T1000 (cell line): ENCODE results near the gene UBAC1.
"Not testable (repeated sequence)": the region's sequence is repeated elsewhere in the genome, so short reads cannot be mapped to it uniquely, and the experiment has no call there.

Experiments
- DNase-seq: peaks from one replicate; lab custom pipeline; 2025; ENCODE audit warnings: mixed read lengths; lab: John Stamatoyannopoulos, UW

UBAC1 gene

DNA sequence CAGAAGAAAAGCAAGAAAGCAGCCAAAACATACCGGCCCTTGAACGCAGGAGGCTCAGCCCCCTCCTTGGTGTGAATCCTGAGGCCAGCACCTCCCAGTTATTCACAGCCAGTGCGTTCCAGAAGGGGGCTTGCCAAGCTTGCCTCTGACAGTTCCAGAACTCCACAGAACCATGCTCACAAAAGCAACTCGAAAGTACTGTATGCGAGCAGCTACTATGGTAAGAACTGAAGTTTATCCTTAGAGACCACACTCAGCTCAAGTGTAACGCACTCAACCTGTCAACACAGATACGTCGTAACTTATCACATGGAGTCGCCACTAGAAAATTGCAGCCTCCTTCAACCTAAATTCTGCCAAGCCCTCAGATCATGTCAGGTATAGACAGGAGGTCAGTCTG, 1.4 kb downstream of the UBAC1 start:
- no peak for DNase-seq

DNA sequence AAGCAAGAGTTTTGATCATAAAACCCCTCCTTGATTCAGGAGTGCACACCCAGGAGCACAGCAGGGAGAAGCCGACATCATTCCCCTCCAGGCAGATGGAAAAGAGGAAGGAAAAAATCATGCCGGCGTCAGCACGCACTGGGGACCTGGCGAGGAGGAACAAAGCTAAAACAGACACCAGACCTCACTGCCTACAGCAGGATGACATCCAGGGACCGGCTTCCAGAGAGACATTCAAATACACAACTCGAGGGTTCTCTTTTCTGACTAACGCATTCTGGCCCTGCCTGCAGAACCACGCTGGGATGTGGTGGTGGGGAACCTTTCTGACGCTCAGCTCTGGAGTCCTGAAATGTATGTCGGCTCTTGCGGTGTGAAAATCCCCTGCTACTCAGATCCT, 2.7 kb downstream of the UBAC1 start:
- no peak for DNase-seq

DNA sequence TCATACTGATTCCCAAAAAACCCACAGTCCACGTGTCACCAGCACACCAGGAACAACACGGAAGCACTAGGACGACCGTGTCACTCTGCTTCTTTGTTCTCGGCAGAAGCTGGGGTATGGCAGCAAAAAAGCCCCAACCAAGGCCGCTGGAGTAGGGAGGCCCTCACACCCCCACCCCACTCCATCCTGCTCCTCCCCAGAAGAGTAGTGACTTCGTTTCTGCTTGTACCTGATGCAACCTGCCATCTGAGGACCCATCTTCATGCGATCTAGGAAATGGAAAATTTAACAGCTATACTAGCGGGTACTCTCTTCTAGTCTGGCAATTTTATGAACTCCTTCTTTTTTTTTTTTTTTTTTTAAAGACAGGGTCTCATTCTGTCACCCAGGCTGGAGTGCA, 3.7 kb downstream of the UBAC1 start:
- DNase-seq: no peak

DNA sequence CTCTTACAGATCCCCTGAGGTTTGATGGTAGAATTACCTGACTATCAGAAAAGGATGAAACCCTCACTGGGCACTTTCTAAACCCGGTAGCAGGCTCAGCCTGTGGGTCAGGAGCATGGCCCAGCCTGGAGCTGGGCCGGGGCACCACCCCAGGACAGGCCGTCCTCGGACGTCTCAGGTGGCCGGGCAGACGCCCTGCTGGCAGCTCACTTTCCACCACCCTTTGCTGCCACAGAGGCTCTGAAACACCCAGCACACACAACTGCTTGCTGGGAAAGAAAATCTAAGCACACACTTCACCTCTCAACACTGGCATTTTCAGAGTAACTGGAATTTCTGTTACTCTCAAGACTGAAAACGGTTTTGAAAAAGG, 4.4 kb downstream of the UBAC1 start:
- DNase-seq: no peak

DNA sequence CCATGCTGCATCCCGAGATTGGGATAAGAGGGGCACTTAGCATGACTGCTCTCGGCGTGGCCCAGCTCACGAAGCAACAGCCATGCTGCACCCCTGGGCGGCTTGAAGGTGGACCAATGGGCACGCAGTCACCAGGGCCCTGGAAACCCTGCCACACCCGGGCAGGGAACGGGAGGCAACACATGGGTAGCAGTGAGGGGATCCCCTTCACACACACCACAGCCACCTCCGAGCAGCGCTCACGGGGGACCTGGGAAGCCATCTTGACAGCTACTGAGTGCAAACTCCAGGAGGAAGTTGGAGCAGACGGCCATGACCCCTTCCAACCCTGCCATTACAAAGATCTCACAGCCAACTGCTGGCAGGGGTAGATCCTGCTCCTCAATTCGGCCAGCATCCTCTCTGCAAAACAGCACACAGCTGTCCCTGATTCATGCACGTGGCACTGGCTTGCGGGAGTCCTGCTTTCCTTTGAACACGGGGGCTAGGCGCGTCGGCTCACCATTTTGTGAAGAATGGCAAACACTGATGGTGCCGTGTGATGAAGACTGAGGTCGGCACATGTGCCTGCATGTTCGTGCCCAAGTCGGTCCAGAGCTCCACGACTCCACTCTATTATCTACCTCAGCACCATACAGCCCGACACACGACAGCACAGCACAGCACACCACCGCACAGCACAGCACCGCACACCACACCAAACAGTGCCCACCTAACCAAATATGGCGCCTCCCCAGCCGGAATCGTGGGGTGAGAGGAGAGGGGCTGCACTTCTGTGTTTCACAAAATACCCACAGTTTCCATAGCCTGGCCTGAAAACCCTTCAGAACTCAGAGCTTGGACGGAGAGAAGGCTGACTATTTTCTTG, 5.0 kb downstream of the UBAC1 start:
- DNase-seq: no peak

DNA sequence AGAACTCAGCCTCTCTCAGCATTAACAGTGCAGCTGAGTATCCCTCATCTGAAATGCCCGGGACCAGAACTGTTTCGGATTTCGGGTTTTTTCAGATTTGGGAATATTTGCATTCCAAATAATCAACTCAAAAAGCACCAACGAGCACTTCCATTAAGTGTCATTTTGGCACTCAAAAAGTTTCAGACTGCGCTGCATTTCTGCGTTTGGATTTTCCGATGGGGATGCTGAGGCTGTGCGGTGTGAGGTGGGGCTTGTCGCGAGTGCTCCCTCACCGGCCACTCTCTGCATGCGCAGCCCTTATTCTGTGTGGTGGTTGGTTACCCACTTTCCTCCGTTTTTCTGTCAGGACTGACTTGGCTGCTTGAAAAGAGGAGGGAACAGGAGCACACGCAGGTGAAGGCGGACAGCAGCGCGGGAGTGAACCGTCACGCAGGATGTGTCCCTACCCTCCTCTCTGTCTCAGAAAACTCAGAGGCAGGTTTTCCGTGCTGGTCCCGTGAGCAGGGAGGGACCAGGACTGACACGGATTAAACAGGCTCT, 8.4 kb downstream of the UBAC1 start:
- DNase-seq: no peak

DNA sequence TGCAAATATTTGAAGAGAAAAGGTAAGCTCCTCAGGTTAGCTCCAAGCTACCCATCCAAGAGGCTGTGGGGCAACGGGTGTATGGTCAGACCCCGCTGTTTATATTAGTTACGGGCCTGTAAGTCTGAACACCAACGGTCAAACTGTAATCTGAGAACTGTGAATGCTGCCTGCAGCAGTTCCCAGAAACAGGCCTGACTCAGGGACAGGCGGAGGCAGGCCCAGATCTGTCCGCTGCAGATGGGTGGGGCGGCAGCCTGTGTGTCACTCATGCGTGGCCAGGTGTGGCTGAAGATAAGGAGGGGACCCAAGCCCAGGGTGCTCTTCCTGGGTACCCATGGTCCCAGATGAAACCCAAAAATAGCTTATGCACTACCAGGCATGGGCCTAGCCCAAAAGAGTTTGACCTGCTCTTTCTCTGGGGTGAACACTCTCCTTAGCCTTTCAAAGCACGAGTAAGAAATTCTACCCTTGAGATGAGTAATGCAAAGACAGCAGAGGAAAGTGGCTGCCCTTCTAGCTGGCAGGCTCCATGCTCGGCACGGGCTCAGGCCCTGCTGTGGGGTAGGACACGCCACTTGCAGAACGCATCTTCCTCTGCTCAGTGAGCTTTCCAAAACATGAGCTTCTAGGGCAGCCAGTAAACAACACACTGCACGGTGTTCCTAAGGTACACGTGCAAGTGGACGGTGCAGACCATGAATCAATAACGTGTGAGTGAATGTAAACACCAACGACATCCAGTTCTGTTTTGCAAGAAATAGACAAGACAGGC, 9.1 kb downstream of the UBAC1 start:
- no peak for DNase-seq

DNA sequence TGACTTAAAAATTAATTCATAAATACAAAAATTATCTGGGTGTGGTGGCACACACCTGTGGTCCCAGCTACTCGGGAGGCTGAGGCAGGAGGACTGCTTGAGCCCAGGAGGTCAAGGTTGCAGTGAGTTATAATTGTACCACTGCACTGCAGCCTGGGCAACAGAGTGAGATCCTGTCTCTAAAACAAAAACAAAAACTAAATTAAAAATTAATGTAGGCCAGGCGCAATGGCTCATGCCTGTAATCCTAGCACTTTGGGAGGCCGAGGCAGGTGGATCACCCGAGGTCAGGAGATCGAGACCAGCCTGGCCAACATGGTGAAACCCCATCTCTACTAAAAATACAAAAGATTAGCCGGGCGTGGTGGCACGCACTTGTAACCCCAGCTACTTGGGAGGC, 9.9 kb downstream of the UBAC1 start:
- not testable (repeated sequence) for DNase-seq

DNA sequence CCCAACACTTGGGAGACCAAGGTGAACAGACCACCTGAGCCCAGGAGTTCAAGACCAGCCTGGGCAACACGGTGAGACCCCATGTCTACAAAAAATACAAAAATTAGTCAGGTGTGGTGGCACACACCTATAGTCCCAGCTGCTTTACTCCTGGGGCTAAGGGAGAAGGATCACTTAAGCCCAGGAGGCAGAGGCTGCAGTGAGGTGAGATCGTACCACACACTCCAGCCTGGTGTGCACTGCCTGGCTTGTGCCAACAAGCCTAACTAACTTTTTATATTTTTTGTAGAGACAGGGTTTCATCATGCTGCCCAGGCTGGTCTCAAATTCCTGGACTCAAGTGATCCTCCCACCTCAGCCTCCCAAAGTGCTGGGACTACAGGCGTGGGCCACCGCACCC, 10.3 kb downstream of the UBAC1 start:
- not testable (repeated sequence) for DNase-seq

DNA sequence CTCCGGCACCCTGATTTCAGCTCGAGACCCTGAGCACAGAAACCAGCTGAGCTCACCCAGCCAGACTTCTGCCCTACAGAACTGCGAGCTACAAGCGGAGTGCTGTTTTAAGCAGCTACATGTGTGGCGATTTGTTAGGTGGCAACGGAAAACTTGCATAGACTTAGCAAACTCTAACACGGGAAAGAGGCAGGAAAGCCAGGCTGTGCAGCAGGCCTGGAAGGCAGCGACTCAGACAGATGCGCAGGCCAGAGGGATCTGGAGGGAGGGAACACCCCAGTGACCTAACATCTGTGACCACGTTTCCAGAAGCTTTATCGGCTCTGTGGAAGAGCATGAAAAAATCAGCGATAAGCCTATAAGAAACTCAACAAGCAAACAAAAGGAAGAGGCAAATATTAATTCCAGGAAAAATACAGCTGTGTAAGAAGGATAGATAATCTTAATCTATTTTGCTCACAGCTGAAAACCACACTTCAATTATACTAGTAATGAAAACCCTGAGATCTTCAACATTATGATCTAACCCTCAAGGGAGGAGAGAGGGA, 11.0 kb downstream of the UBAC1 start:
- DNase-seq: no peak

DNA sequence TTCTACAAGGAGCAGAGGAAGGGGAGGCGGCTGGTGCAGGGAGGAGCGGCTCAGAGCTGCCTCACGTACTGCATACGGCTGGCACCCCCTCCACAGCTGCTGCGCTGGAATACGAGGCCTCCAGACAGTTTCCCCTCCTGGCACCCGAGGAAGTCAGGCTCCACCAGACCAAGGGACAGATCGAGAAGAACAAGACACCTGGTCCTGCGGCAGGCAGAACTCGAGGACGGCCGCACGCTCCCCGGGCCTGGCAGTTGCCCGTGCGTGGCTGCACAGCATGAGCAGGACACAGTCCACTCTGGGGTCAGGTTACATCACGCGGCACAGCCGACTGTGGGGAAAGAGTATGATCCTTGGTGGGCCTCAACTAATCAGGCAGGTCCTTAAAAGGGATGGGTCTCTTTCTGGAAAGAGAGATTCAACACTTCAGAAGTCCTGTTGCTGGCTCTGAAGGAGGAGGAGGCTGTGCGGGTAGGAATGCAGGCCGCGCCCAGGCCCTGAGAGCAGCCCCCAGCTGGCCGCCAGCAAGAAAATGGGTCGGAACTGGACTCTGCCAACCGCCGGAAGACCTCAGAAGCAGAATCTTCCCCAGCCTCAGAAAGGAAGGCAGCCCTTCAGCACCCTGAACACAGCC, 11.6 kb downstream of the UBAC1 start:
- no peak for DNase-seq

DNA sequence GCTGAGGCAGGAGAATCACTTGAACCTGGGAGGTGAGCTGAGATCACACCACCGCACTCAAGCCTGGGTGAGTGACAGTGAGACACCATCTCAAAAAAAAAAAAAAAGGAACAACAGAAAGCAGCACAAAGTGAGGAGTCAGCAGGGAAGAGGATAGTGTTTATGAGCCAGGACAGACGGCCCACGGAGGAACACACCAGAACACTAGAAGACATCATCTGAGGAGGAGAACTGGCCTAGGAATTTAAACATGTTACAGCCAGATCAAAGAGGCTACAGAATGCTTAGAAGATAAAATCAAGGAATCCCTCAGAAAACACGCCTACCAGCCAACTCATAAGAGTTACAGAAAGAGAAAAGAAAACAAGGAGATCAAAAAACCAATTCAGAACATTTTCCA, 12.2 kb downstream of the UBAC1 start:
- DNase-seq: no peak

DNA sequence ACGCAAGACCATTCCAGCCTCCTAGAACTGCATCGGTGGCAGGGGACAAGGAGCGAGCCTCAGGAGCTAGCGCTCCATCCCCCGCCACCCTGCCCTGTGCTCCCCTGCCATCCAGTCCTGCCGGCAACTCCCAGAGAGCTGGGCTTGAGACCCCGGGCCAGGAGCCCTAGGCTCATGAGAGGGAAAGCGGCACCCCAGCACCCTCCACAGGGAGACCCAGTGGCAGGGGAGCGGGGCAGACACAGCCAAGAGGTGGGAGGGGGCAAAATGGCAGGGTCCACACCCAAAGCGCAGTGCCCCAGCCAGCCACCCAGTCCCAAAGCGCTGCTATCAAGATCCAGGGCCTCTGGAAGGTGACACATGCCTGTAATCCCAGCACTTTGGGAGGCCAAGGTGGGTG, 12.7 kb downstream of the UBAC1 start:
- DNase-seq: no peak

DNA sequence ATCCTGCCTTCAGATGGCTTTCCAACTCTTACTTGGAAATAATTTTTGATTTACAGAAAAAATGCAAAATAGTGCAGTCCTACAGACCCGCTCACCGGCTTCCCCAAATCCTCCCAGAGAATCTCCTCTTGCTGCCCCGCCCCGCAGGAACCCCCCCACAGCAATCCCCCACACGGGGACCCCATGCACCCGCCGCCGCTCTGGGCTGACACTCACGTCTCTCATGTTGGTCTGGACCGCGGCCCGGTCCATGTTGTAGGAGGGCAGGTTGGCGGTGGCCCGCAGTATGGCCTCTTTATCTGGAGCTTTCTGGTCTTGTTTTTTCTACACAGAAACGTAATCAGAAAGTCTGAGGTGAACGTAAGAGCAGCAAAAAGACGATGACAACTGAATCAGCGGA, 13.6 kb downstream of the UBAC1 start:
- DNase-seq: no peak

DNA sequence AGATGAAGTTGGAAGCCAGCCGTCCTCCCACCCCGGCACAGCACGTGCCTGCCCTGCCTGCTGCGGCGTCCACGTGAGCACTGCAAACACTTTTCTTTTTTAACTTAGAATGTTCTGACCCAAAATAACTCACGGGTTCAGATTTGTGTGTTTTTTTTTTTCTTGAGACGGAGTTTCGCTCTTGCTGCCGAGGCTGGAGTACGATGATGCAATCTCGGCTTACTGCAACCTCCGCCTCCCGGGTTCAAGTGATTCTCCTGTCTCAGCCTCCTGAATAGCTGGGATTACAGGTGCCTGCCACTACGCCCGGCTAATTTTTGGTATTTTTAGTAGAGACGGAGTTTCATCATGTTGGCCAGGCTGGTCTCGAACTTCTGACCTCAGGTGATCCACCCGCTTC, 14.1 kb downstream of the UBAC1 start:
- not testable (repeated sequence) for DNase-seq

DNA sequence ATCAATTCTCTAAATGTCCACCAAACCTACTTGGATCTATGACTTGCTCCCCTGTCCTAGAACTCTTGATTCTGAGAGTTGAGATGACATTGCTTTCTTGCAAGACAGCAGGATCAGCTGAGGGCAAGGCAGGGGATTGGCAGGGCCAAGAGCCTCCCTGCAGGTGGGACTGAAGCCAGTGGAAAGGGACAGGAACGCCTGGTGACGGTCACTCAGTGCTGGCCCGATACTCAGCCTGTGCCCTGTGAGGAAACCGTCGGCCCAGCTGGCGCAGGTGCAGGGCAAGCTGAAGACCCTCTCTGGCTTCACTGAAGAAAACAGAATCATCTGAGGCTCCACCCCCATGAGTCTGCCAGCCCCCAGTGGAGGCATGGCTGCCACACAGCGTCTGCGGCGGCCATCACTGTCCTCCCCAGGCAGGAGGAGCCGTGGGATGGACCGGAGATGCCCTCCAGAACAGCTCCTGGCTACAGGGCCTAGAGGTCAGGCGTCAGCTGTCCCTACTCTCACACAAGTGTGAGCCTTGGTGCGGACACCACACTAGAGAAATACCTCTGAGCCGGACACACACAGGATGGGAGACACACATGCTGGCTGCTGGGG, 14.7 kb downstream of the UBAC1 start:
- DNase-seq: no peak

DNA sequence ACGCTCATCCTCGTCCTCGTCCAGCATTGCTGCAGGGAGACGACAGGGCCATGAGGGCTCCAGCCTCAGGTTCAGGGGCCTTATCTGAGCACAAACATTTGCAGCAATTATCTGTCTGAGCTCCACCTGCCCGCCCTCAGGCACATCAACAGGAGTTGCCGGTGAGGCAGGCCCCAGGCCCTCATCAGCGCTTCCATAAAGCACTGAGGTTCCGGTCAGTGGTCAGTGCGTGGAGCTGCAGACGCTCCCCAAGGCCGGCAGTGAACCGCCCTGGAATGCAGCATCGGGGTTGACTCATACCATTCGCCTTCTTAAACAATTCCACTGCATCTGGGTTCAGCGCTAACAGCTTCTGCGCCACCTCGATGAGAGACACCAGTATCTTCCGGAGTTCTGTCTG, 15.2 kb downstream of the UBAC1 start:
- no peak for DNase-seq

DNA sequence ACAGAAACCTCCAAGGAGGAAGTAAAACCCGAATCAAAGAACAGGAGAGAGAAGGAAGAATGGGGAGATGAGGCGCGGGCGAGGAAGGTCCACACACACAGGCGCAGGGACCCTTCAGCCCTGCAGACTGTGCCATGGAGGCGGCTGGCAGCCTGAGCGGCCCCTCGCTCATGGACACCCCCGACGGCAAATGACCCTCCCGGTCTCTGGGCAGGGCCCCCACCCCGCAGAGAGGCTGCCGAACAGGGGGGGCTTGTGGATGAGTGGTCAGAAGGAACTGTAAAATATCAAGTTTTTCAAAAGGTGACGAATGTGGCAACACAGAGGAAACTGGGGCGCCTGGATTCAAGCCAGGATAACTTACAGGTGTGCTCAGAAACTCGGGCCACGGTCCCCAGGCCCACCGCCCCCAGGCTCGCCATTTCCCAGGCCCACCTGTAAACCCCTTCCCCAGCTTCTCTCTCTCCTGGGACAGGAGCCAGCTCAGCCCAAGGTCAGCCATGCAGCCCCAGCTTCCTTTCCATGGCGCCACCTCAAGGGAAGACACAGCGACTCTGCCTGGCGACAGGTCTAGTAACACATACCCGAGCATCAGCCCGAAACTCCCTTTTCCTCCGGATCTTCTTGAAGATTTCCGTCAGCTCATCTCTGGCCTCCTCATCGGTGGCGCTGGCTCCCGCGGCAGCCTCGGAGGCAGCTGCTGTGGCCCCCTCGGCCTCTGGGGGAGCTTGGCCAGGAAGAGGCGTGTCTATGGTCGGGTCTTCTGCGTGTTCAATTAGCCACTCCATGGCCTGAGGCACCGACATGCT, 16.5 kb downstream of the UBAC1 start:
- DNase-seq: no peak

DNA sequence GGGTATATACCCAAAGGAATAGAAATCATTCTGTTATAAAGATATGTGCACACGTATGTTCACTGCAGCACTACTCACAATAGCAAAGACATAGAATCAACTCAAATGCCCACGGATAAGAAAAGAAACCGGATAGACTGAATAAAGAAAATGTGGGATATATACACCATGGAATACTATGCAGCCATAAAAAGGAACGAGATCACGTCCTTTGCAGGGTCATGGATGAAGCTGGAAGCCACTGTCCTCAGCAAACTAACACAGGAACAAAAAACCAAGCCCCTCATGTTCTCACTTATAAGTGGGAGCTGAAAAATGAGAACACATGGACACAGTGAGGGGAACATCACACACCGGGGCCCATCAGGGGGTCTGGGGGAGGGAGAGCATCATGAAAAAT, 17.6 kb downstream of the UBAC1 start:
- DNase-seq: not testable (repeated sequence)

DNA sequence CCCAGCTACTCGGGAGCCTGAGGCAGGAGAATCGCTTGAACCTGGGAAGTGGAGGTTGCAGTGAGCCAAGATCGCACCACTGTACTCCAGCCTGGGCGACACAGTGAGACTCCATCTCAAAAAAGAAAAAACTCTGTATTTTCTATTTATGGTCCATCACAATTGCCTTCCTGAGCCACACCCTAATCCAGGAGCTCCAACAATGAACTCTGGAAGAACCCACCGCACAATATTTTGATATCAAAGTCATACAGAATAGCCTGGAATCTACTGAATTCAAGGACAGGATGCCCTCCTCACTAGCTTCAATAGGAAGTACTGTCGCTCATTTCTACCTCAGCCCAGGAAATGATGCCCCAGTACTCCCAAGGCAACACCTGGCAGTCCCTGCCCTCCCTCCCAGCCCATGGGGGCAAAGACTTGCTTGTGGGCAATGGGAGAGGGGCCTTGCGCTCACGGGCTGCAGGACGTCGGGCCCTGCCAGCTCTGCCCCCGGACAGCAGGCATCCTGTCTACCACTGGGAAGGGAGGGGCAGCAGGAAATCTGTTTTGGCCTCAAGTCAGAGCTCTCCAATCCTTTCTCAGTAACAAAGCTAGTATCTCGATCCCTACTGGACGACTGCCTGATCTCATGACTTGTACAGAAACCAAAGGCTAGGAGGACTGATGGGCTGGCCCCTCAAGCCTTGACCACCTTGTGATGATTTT, 19.7 kb downstream of the UBAC1 start:
- DNase-seq: no peak
